Tracheal epithelial cell (primary cell): ENCODE measurements around the gene MYL3. TPM values are rescaled to one million over a fixed set of nuclear protein-coding genes. Genes with fewer than 3 reads are reported as not detected.

Source experiments
- total RNA-seq: library from RNA; depleted of rRNA; stranded (reverse); fragments of >200 nt; gene quantifications from 2 replicates; pipeline ENCODE4 v1.2.1, GENCODE V29; 2014

MYL3 gene
- total RNA-seq, result 0.72 TPM in 1 of 2 replicates, not detected in the other

DNA sequence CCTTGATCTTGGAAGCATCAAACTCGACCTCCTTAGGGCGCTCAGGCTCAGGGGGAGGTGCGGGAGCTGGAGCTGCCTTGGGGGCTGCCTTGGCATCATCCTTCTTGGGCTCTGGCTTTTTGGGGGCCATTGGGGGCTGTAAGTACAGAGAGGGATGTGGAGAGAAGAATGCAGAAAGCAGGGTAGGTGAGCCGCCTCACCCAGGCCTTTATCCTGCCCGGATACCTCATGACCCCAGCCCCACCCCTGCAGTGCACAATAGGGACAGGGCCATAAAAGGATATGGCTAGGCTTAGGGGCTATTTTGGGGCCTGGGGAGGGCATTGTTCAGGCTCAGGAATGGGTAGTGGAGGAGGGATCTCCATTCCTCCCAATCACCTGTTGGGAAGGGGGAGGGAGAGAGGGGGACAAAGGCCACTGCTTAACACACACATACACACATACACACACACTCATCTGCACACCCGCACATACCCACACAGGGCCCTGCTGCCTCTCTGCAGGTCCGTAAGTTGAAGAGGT, at the start of gene MYL3:
Gene MYL3, minus strand, starts transcription at position 184 of the 522 bp plus-strand sequence. Its CDS starts 54 bp downstream, at position 130.

DNA sequence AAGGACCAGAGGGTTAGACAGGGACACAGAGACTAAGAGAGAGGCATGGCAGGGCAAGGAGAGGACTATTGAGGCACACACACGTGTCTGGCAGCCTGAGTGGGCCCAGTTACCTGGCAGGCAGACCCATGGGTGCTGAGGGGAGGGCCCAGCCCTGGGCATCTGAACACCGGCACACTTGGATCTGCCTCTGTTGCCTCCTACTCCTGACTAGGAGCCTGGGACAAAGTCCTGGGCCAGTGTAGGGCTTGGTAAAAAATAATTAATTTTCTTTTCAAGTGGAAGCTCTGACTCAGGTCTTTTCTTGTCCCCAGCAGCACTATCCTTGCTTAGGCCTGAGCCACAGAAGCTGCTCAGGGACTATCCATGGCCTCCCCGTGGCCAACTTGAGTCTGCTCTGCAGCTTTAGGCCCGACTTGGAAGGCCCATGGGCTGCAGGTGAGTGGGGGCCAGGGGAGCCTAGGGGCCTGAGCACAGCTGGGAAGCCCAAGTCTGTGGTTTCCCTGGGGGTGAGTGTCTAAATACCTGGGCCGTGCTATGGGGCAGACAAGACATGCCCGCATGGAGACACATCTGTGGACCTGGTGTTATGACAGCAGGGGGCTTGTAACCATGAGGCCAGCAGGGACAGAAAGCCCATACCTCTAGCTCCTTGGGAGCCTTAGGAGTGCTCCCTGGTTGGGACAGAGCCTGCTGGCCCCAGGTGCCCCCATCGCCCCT, 14.3 kb upstream of the MYL3 start, which contains the start of gene PTH1R:
Gene PTH1R, plus strand, starts transcription at position 316 of the 720 bp plus-strand sequence. CDS start 5,839 bp downstream, outside the sequence.

Other genes starting within 250 kb of the MYL3 start
- gene ALS2CL, start 169.8 kb downstream of the MYL3 start, total RNA-seq, result 64.6 and 114 TPM in 2 replicates
- 0.24 and 0.85 TPM in 2 replicates for gene TMIE, start 162.1 kb downstream of the MYL3 start, total RNA-seq
- gene PRSS50, start 145.6 kb downstream of the MYL3 start, total RNA-seq, result not detected in 2 replicates
- 0.43 and 2.7 TPM in 2 replicates for gene PTH1R, start 14.3 kb upstream of the MYL3 start, total RNA-seq
- 20.2 and 24.1 TPM in 2 replicates for gene CCDC12, start 113.3 kb upstream of the MYL3 start, total RNA-seq
- 30.1 and 33.7 TPM in 2 replicates for gene NBEAL2, start 116.2 kb upstream of the MYL3 start, total RNA-seq